ENCODE data around the gene THAP7.
A peak's percentile ranks its signal among the peaks of the same experiment; 100 is the strongest.

THAP7 gene

DNA sequence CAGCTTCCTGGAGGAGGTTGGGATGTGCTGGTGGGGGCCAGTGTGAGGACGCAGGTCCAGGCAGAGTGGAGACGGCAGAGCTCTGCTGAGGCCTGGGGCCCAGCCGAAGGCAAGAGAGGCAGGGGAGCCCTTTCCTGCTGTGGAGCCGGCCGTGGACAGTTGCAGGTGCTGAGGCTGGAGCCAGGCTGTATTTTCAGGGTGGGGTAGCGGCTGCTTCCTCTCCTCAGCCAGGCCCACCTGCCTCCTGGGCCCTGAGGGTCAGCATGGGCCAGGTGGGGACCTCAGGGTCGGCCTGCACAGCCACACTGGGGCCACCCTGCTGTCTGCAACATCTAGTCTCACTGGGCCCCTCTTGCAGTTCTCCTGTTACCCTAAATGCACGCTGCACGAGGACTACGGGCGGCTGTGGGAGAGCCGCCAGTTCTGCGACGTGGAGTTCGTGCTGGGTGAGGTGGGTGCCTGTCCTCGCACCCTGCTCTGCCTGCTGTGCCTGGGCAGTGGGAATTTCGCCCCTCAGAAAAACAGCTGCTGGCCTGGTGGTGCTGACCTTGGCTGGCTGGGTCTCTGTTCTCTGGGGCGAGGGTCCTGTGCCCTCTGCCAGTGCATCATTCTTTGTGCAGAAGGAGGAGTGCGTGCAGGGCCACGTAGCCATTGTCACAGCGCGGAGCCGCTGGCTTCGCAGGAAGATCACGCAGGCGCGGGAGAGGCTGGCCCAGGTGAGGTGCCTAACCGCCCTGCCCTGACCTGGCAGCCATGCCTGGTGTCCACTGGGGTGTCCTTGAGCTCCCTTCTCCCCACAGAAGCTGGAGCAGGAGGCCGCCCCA, 8.4 kb downstream of the THAP7 start:
- DNase-seq (ENCODE audit: low read depth) = no peak

DNA sequence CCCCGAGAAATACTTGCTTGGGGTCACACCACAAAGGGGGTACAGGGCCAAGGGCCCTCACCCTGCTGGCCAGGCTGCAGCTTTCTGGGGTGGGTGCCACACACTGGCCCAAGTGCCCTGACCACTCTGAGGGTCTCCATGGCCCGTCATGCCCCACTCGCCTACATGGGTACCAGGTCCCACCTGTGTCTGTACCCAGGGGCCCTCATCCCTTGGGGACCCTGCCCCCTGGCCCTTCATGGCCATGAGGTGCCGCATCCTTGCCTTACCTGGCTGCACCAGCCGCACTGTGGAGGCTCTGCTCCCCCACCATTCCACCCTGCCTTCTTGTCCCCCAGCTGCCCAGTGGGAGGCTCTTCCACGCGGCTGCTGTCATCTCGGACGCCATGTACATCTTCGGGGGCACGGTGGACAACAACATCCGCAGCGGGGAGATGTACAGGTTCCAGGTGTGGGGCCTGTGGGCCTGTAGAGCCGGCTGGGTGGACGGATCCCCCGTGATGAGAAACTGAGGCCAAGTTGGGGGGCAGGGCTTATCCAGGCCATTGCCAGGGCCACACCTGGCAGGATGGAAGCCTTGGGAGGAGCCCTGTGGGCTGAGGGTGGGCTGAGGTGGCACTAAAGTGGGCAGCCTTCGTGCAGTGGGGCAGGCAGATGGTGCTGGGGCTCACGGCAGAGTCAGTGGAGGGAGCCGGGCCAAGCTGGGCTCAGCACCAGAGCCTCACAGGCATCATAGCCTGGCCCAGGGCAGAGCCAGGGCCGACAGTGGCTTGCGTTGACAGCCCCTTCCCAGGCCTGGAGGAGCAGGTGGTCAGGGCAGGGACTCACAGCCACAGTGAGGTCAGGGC, 9.2 kb downstream of the THAP7 start:
- DNase-seq (ENCODE audit: low read depth) = no peak

DNA sequence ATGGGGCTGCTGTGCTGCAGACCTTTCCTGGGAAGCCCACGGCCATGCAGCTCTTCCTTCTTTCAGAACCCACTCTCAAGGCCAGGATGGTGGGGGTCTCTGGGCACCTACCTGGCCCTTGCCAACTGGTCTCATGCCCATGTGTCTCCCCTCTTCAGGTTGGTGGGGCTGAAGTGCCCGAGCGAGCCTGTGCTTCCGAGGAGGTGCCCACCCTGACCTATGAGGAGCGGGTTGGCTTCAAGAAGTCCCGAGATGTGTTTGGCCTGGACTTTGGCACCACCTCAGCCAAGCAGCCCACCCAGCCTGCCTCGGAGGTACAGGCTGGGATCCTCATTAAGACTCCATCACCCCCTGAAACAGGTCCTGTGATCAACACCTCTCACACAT, 9.9 kb downstream of the THAP7 start:
- no peak for DNase-seq (ENCODE audit: low read depth)

DNA sequence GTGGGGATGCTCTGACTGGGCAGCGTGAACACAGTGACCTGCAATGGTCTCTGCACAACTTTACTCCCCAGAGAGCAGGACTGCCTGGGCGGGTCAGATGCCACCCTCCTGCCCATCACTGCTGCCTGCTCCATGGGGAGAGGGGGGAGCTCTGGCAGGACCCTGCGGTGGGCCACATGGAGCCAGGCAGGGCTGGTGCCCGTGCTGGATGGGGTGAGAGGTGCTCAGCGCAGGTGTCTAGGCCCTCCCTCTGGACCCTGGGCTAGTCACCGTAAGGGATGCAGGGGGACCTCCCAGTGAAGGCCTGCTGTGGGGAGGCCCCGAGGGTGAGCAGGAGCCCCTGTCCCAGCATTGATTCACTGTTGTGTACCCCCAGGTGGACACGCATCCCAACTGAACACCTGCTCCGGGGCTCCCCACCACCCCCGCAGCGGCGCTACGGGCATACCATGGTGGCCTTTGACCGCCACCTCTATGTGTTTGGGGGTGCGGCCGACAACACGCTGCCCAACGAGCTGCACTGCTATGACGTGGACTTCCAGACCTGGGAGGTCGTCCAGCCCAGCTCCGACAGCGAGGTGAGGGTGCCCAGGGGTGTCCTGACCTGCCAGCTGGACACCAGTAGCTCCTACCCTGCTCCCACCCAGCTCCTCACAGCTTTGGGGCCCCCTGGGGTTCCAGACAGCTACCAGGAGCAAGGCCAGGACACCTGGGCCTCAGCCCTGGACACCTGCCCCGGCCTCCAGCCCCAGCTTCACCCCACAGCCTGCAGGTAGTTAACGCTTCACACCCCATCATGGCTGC, 10.5 kb downstream of the THAP7 start:
- no peak for DNase-seq (ENCODE audit: low read depth)

DNA sequence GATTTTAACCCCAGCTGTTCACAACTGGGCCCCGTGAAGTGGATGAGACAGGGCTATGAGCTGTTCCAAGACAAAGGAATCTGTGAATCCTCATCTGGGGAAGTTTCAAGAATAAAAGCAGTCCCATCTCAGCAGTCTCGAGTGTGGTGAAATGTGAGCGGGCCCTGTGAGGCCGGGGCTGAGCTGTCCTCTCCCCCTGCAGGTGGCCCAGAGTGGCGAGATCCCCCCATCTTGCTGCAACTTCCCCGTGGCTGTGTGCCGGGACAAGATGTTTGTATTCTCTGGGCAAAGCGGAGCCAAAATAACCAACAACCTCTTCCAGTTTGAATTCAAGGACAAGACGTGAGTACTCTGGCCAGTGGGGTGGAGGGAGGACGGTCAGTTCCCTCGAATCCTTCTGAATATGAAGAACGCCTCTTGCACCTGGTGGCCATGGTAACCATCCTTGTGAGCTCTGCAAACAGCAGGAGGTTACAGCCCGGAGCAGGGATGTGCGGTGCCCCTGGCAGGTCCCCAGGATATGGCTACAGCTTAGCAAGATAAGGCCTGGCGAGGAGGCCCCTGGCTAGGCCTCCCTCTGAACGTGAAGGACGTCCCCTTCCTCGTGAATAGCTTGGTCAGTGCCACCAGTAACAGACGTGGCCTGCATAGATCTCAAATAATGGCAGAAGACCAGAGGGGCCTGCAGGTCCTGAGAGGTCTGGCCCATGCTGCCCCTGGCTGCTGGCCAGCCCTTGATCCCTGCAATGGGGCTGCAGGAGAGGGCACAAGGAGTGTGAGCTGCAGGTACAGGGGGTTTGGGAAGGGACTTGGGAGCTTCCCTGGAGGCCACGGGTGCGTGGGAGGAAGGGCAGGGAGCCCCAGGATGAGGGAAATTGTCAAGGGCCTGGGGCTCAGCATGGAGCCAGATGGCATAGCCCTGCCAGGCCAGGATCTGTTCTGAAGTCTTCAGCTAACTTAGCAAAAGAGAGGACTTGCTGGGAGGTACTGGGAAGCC, 11.4 kb downstream of the THAP7 start:
- no peak for DNase-seq (ENCODE audit: low read depth)

DNA sequence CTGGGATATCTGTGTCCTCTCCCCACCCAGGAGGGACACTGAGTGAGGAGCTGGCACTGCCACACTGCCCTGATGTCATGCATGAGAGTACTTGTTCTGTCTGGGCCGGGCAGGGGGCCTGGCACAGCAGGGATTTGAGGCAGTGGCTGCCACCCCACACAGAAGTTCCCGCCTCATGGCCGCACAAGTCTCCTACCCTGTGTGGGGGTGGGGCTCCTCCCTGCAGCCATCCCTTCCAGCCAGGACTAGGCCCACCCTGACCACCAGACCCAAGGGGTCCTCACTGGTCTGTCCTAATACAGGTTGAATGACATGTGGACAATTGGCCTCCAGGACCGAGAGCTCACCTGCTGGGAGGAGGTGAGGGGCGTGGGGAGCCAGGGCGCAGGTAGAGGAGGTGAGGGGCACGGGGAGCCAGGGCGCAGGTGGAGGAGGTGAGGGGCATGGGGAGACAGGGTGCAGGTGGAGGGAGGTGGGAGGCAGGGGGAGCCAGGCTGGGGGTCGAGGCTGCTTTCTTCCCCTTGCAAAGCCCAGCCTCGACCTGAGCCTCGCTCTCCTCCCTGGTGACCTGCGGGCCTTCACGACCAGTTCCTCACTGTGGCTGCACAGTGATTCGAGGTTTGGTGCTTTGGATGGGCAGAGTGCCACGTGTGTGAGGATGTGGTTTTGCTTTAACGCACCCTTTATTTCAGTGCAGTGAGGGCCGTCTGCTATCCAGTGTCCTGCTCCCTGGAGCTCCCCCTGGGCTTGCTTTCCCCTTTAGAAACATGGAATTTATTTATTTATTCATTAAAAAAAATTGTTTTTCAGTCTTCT, 12.4 kb downstream of the THAP7 start:
- DNase-seq (ENCODE audit: low read depth) = no peak

DNA sequence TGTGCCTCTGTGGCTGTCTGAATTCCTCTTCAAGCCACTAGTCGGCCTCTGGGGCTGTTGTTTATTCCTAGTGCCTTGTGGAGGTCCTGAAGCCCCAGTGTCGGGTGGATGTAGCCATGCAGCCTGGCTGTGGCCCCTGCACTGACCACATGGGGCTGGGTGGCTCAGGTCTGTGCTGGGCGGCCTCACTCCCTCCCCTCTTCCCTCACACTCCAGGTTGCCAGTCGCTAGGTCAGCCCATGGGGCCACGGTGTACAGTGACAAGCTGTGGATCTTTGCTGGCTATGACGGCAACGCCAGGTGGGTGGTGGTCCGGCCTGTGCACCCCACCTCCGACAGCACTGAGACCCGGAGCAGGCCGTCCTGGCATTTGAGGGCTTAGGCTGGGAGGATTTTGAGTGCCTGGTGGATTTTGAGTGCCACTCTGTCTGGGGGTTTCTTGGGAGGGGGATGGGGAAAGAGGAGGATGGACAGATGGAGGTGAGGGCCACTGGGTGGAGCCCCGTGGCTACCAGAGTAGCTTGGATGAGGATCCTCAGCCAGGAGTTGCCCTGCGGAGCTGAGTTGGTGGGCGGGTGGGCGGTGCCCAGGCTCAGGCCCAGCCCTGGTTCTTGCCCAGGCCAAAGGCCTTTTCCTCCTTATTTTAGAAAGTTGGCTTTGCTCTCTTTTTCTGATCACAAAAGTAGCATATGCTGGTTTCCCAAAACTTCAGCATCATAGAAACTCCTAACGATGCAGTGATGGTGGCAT, 13.2 kb downstream of the THAP7 start:
- no peak for DNase-seq (ENCODE audit: low read depth)

DNA sequence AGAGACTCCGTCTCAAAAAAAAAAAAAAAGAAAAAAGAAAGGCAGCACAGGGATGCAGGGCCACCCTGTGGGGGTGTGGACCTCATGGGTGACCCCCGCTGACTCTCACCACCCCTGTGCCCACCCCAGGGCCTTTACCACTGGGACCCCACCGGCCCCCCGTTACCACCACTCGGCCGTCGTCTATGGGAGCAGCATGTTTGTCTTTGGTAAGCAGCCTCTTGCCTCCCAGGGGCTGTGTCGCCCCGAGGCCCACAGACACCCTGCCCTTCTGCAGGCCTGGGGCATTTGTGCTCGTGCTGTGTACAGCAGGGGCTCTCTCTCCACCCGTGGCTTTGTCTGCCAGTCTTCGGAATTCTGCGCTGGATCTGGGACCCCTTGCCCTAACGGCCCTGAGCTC, 14.5 kb downstream of the THAP7 start:
- DNase-seq (ENCODE audit: low read depth) = no peak

DNA sequence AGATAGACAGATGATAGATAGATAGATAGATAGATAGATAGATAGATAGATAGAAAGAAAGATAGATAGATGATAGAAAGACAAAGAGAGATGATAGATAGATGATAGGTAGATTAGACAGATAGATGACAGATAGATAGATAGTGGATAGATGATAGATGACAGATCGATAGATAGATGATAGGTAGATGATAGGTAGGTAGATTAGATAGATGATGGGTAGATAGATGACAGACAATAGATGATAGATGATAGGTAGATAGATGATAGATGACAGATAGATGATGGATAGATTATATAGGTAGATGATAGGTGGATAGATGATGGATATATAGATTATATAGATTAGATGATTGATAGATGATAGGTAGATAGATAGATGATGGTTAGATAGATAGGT, 15.6 kb downstream of the THAP7 start:
- no peak for DNase-seq (ENCODE audit: low read depth)

DNA sequence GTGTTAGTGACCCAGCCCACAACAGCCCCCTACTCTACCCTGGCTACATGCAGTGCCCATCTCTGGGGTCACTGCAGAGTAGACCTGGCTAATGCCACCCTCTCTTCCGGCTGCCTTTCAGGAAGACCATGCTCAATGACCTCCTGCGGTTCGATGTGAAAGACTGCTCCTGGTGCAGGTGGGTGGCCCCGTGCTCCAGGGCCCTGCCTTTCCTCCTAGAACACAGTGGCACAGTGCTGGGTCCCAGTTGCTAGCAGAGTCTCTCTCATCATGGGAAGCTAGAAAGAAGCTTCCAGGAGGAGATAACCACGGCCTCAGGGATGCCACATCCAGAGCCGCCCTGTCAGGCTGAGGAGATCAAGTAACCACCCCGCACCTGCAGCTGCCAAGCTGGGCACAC, 16.2 kb downstream of the THAP7 start:
- no peak for DNase-seq (ENCODE audit: low read depth)

DNA sequence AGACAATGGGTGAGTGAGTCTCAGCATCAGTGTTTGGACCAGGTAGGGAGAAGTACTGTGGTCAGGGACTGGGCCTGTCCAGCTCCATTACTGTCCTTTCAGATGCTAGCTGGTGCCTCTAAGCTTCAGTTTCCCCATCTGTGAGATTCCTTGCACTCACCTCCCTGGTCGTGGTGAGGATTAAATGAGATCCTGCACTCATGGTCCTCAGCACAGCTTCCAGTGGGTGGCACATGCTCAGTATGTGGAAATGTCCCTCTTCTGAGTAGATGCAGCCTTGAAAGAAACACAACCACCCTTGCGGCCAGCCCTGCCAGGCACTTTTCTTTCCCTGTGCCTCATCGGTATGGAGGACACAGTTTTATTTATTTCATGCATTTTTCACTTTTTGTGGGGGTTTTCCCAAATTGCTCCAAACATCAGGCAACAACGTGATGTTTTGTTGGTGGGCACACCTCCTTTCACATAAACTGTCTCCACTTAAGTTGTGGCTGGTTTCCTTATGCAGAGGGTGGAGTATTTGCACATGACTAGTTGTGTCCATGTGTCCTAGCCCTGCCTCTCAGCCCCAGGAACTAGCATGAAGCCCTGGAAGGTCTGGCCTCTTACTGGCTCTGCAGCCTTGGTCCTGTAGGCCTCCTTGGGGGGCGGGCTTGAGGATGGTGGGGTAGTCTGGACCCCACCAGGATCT, 18.7 kb downstream of the THAP7 start:
- no peak for DNase-seq (ENCODE audit: low read depth)

DNA sequence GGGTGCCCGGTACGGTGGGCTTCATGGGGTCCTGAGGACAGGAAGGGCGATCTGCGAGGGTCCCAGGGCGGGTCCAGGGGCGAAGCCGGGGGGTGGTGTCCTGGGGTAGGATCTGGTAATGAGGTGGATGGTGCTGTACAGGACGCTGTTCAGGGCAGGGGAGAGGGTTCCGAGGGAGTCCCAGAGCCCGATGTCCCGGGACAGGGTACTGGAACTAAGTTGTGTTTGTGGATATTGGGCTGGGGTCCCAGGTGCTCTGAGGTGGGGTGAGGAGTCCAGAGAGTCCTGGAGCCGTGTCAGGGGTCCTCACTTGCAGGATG, 19.4 kb downstream of the THAP7 start:
- DNase-seq (ENCODE audit: low read depth) = no peak

DNA sequence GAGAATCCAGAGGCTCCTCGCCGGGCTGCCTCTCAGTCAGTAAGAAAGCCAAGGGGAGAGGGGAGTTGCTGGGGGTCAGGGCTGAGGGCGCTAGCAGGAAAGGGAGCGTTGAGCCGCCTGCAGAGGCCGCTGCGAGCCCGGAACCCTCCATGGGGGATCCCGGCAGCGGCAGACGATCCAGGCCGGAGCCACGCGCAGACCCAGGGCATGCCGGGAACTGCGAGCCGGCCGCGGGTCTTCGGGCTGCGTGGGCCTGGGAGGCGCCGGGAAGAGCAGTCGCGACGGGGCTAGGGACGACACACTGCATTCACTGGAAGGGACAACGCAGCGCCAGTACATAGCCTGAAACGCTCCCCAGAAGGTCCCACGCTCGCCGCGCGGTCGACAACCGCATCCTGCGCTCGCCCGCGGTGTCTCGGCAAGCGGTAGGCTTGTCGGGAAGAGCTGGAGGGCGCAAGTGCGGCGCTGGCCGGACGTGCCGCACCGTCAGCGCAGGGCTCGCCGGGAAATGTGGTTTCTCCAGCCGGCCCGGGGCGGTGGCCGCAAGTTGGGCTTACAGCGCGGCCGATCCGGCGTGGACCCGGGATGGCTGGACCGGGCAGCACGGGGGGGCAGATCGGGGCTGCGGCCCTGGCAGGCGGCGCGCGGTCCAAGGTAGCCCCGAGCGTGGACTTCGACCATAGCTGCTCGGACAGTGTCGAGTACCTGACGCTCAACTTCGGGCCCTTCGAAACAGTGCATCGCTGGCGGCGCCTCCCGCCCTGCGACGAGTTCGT, 19.9 kb downstream of the THAP7 start, which contains the start of gene LZTR1:
TSS of gene LZTR1 (plus strand) at position 511 of the 776 bp plus-strand sequence. CDS start at position 586, 75 bp downstream.
- peak; percentile 36 for DNase-seq (ENCODE audit: low read depth)

DNA sequence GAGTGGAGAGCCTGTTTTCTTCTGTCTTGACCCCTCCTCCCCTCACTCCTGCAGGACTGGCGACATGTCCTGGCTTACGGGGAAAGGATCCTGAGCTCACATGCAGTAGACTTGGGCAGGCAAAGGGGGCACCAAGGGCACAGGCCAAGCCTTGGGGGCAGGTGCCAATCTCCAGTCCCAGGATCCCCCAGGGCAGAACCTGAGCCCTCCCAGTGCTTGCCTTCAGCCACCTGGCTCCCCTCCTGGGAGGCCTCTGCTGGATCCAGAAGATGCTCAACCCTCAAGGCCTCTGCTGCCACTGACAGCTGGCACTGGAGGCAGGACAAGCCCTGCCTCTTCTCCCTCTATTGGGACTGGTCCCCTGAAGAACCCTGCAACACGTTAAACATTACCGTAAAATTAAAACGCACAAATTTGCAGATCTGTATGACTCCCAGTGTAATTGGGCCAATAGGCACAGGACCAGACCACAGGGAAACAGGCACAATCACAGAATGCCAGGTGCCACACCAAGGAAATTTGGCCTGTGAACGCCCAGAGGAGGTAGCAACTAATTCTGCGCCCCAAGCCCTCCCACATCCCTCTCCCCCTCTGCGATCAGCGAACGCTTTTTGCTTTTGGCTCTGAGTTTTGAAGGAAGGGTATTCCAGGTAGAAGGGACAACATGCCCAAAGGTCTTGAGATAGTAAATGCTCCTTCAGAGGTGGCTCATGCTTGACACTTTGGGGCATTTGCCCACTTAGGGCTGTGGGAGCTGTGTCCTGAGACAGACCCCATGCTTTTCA, 20.8 kb downstream of the THAP7 start:
- DNase-seq (ENCODE audit: low read depth) = no peak

DNA sequence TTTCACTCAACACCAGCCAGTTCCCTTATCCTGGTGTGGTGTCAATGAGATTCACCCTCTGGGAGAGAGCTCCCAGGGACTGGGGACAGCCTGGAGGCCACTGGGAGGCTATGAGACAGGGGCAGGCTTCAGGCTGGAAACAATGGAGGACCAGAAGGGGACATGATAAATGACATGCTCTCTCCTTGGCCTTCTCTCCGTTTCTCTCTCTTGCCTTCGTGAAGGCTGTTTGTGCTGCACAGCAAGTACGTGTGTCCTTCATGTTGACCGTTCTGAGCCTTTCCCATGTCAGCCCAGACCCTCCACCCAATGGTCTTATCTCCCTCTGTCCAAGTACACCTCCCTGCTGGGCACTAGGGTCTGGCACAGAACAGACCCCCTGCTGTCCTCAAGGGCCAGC, 21.4 kb downstream of the THAP7 start:
- no peak for DNase-seq (ENCODE audit: low read depth)

DNA sequence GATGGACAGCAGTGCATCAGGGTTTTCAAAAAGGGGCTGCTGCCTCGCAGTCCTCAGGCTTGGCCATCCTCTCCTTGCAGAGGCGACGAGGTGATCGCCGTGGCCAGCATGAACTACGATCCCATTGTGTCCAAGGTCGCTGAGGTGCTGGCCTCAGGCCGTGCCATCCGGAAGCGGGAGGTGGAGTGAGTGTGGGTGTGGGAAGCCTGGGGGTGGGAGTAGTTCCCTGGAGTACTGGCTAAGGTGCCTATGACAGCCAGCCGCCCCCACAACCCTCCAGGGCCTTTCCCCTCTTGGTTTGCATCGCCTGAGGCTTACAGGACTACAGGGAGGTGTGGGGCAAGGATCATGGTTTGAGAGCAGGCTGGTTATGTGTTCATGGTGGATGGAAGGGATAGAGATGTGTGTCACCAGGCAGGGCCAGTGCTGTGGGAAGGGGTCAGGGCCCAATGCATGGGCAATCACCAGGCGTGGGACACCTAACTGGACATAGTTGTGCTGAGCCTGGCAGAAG, 21.9 kb downstream of the THAP7 start:
- no peak for DNase-seq (ENCODE audit: low read depth)

DNA sequence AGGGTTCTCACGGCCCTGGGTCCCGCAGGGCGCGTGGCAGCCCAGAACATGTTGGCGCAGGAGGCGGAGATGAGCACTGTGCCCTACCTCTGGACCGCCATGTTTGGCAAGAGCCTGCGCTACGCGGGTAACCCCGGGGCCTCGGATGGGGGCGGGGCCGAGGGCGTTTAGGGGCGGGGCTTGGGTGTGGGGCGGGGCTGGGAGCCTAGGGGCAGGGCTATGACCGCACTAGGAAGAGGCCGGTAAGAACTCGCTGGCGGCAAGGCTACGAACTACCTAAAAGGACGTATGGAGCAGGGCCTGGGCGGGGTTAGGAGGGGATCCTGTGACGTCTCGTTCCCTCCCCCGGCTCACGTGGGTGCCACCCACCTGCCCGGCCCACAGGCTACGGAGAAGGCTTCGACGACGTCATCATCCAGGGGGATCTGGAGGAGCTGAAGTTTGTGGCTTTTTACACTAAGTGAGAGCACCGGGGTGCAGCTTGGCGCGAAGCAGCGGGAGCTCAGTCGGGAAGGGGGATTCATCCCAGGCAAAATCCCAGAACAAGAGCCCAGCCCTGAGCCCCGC, 22.6 kb downstream of the THAP7 start:
- no peak for DNase-seq (ENCODE audit: low read depth)

Measured in stimulated activated CD8-positive, alpha-beta memory T cell treated with anti-CD3 and anti-CD28 coated beads, Interleukin-15, amount 100 ng/mL, for 1 hour (primary cell).